Posterior cingulate gyrus (tissue), 11 donors: ENCODE data around the gene CDK5RAP2.

ENCODE experiments used
- DNase-seq, 10 donors: peaks; one replicate each; pipeline versions ENCODE4 v3.0.0 to v3.0.0-alpha.2; 2020 to 2021; ENCODE audit warnings: mixed read lengths in 3 of 10
- intact Hi-C: fragments of 100-400 bp; cut with DNase I; formaldehyde crosslinking; loops from one replicate; pipeline ENCODE4 v1.15.1; 2023

Gene CDK5RAP2

GRCh38 chr9:120389867-120390266 lies 190.1 kb downstream of the CDK5RAP2 start:
- intact Hi-C loops, result no loop called here
- DNase-seq, result no peak

GRCh38 chr9:120389300-120389699 lies 190.7 kb downstream of the CDK5RAP2 start:
- DNase-seq, result no peak
- intact Hi-C loops, result no loop called here

- DNase-seq, result no peak
- intact Hi-C loops, result no loop called here
Observed at GRCh38 chr9:120388003-120388855, 191.7 kb downstream of the CDK5RAP2 start.

GRCh38 chr9:120387257-120388002 lies 192.5 kb downstream of the CDK5RAP2 start:
- DNase-seq, result no peak
- intact Hi-C loops, result no loop called here

- intact Hi-C loops, result no loop called here
- DNase-seq, result no peak
Observed at GRCh38 chr9:120386390-120387131, 193.4 kb downstream of the CDK5RAP2 start.

GRCh38 chr9:120385606-120386389 lies 194.2 kb downstream of the CDK5RAP2 start:
- intact Hi-C loops, result no loop called here
- no peak for DNase-seq

- DNase-seq, result peak in 1 of 10 donors; percentile 66
- intact Hi-C loops, result no loop called here
Observed at GRCh38 chr9:120384925-120385272, 195.1 kb downstream of the CDK5RAP2 start.

- intact Hi-C loops, result no loop called here
- peak in 5 of 10 donors; percentile 24 to 82 (median 81) for DNase-seq
Observed at GRCh38 chr9:120383999-120384924, 195.7 kb downstream of the CDK5RAP2 start.

GRCh38 chr9:120383611-120383998 lies 196.4 kb downstream of the CDK5RAP2 start:
- intact Hi-C loops, result no loop called here
- peak in 2 of 10 donors; percentile 59 to 73 for DNase-seq

- DNase-seq, result peak in 1 of 10 donors; percentile 73
- intact Hi-C loops, result no loop called here
Observed at GRCh38 chr9:120382453-120382852, 197.5 kb downstream of the CDK5RAP2 start.

GRCh38 chr9:120381839-120382238 lies 198.1 kb downstream of the CDK5RAP2 start:
- DNase-seq, result peak in 1 of 10 donors; percentile 12
- intact Hi-C loops, result no loop called here

GRCh38 chr9:120379611-120380010 lies 200.4 kb downstream of the CDK5RAP2 start:
- intact Hi-C loops, result no loop called here
- DNase-seq, result peak in 1 of 10 donors; percentile 8

GRCh38 chr9:120378680-120379079 lies 201.3 kb downstream of the CDK5RAP2 start:
- intact Hi-C loops, result no loop called here

GRCh38 chr9:120377268-120378159 lies 202.5 kb downstream of the CDK5RAP2 start:
- intact Hi-C loops, result no loop called here

More at GRCh38 chr9:120378680-120379079, 201.3 kb downstream of the CDK5RAP2 start:
- DNase-seq, result peak in 1 of 10 donors; percentile 29

GRCh38 chr9:120376101-120376500 lies 203.9 kb downstream of the CDK5RAP2 start:
- no peak for DNase-seq

More at GRCh38 chr9:120377268-120378159, 202.5 kb downstream of the CDK5RAP2 start:
- peak in 1 of 10 donors; percentile 71 for DNase-seq

GRCh38 chr9:120375316-120375715 lies 204.7 kb downstream of the CDK5RAP2 start:
- intact Hi-C loops, result no loop called here
- DNase-seq, result no peak

More at GRCh38 chr9:120376101-120376500, 203.9 kb downstream of the CDK5RAP2 start:
- intact Hi-C loops, result no loop called here

- intact Hi-C loops, result no loop called here
- DNase-seq, result no peak
Observed at GRCh38 chr9:120374817-120375216, 205.2 kb downstream of the CDK5RAP2 start.

- DNase-seq, result no peak
- intact Hi-C loops, result no loop called here
Observed at GRCh38 chr9:120374239-120374638, 205.7 kb downstream of the CDK5RAP2 start.
